Heart left ventricle (tissue), 16 donors: ENCODE measurements around the gene FHOD1. TPM values are rescaled to one million over a fixed set of nuclear protein-coding genes. Genes with fewer than 3 reads are reported as not detected.
A peak's percentile ranks its signal among the peaks of the same experiment; 100 is the strongest.

Experiments used
- ATAC-seq, 4 donors: fragments of 200-7000 bp; cut with Tn5 transposase; one replicate each; pipeline ENCODE4 v1.9.1; 2020 to 2022; ENCODE audit warnings: moderate library complexity in 4 of 4, mild to moderate bottlenecking in 3 of 4, moderate number of reproducible peaks in 1 of 4
- DNase-seq, 5 donors: peaks; one replicate each; pipeline ENCODE4 v3.0.0-alpha.2; 2020
- H3K27ac ChIP-seq, 12 donors: fragments of 200-600 bp; sonication (generic) in 4 of 12; one replicate each; pipeline versions ENCODE4 v1.5.0 to v1.8.0; 2016 to 2022; ENCODE audit warnings: mild to moderate bottlenecking in 2 of 12
- H3K27me3 ChIP-seq, 9 donors: fragments of 200-600 bp; sonication (generic) in 2 of 9; one replicate each; pipeline versions ENCODE4 v1.5.1 to v1.8.0; 2016 to 2022; ENCODE audit warnings: mild to moderate bottlenecking in 3 of 9
- H3K36me3 ChIP-seq, 9 donors: fragments of 200-600 bp; sonication (generic) in 2 of 9; one replicate each; pipeline versions ENCODE4 v1.5.0 to v1.8.0; 2018 to 2022; ENCODE audit warnings: mild to moderate bottlenecking in 2 of 9
- H3K4me1 ChIP-seq, 12 donors: fragments of 200-600 bp; sonication (generic) in 4 of 12; one replicate each; pipeline versions ENCODE4 v1.5.0 to v1.8.0; 2016 to 2022; ENCODE audit warnings: mild to moderate bottlenecking in 3 of 12
- H3K4me3 ChIP-seq, 12 donors: fragments of 200-600 bp; sonication (generic) in 4 of 12; one replicate each; pipeline versions ENCODE4 v1.5.0 to v1.8.0; 2017 to 2022; ENCODE audit warnings: mild to moderate bottlenecking in 9 of 12, moderate library complexity in 4 of 12
- H3K9me3 ChIP-seq, 12 donors: fragments of 200-600 bp; sonication (generic) in 4 of 12; one replicate each; pipeline versions ENCODE4 v1.5.0 to v1.8.0; 2016 to 2022; ENCODE audit warnings: mild to moderate bottlenecking in 1 of 12
- POLR2A ChIP-seq, 2 donors: fragments of 450-650 bp; IDR thresholded peaks; one replicate each; pipeline ENCODE4 v1.6.1; 2017; ENCODE audit warnings: antibody characterized with exemption in 2 of 2, mild to moderate bottlenecking in 2 of 2, moderate library complexity in 2 of 2
- WGBS, 4 donors: extraction: QIAGEN DNeasy Blood & Tissue Kit in 2 of 4; methylation state at CpG; one replicate each; pipeline versions ENCODE4 v1.1.5 to v1.1.7; 2013 to 2018; 5-methylcytosine and 5-hydroxymethylcytosine counted together
- intact Hi-C, 10 donors: fragments of 100-400 bp; cut with DNase I; formaldehyde crosslinking; loops; one replicate each; pipeline versions ENCODE4 v1.11.1 to v1.14.2; 2022
- polyA plus RNA-seq, 2 donors: library from polyadenylated mRNA; stranded (reverse); fragments of 200-250 nt; gene quantifications; one replicate each; pipeline ENCODE4 v1.2.3, GENCODE V29; 2013
- total RNA-seq, 9 donors: library from RNA; depleted of rRNA in 2 of 9; stranded (reverse); fragments of >200 nt in 2 of 9; fragmentation: NEBNext Ultra II Directional in 3 of 9; extraction: Animal tissue kit (Norgen Biotek cat#: 25700) in 3 of 9; gene quantifications; one replicate each; pipeline versions ENCODE4 v1.1.0 to v1.2.4, GENCODE V29; 2016 to 2023
- TF ChIP-seq, protein P1 (sequence below), 12 donors: fragments of 200-600 bp; sonication (generic) in 4 of 12; IDR thresholded peaks; one replicate each; pipeline versions ENCODE4 v1.5.0 to v1.8.0; 2018 to 2022; ENCODE audit warnings: antibody characterized with exemption in 12 of 12, mild to moderate bottlenecking in 5 of 12
- donor health status: ischemic (EF 13 %, LVEDD 7.1; RV severe dilation, severe dysfunction).
- donor health status: healthy with polysubstance abuse.
- donor health status: DM: no; HTN: yes; CAD: no.
- donor health status: DM: no; HTN: no; CAD: no.
- donor health status: ischemic (EF 25% LVEDD 6.9; RV normal size, moderate dysfunction).
- donor health status: ischemic (EF 25% LVEDD 5.7; RV mildly dilated, moderate dysfunction).
- donor health status: healthy.
- donor health status: DM: yes; HTN: yes; CAD: no.
- donor health status: ischemic (EF 35%, LVEDD 5.7; RV mildly dilated, moderate dysfunction).
- donor health status: nonischemic (EF 11% LVEDD 7.7; RV severe dilation, severe dysfunction).
- donor health status: DM: yes; HTN: yes; CAD: no.
- donor health status: PGD.
- donor health status: ischemic (EF 29% LVEDD 5.4; RV normal size, mild dysfunction).
- donor health status: nonischemic (EF 23%, LVEDD 6.1; RV moderate dilation, normal function).

FHOD1 gene
- total and polyA plus RNA-seq, 11 donors: 9.6 to 30.3 (median 18.0) TPM

DNA sequence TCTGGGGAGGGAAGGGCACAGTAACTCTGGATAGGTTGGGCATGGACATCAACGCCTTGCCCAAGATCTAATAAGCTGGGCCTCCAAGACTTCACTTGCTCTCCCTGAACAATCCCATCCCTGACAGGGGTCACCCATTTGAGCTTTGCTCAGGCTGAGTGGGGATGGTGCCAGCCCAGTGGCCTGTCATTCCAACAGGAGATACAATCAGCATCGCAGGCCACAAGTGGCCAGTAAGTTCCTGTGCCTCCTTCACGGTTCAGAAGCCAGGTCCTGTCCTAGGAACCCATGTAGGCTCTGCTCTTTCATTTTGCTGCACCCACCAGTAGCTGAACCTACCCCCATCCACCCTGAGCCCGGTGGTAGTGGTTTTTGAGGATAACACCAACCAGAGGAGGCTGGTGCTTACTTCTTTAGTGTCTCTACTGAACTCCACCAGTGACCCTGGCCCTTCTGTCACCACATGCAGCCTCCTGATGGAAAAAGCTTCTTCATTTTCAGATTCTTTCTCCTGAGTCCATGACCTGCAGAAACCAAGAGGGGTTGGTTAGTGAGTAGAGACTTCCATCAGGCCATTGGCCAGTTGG, 47.0 kb upstream of the FHOD1 start:
- ATAC-seq (no peak), DNase-seq (no peak)
- H3K36me3 ChIP-seq: no peaks in the 10 kb centered on the region
- H3K27me3 ChIP-seq: peaks cover 0 to 6% (median 0%) of the 10 kb centered on the region in 9 donors
- no peaks in the 10 kb centered on the region for H3K9me3 ChIP-seq
- intact Hi-C loops: no loop called here
- no peaks in the 10 kb centered on the region for H3K4me1 ChIP-seq
- TF ChIP-seq, protein P1, sequence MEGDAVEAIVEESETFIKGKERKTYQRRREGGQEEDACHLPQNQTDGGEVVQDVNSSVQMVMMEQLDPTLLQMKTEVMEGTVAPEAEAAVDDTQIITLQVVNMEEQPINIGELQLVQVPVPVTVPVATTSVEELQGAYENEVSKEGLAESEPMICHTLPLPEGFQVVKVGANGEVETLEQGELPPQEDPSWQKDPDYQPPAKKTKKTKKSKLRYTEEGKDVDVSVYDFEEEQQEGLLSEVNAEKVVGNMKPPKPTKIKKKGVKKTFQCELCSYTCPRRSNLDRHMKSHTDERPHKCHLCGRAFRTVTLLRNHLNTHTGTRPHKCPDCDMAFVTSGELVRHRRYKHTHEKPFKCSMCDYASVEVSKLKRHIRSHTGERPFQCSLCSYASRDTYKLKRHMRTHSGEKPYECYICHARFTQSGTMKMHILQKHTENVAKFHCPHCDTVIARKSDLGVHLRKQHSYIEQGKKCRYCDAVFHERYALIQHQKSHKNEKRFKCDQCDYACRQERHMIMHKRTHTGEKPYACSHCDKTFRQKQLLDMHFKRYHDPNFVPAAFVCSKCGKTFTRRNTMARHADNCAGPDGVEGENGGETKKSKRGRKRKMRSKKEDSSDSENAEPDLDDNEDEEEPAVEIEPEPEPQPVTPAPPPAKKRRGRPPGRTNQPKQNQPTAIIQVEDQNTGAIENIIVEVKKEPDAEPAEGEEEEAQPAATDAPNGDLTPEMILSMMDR (IDR thresholded peaks at IDR 0.05): no peak
- no peak for TF ChIP-seq POLR2A (IDR thresholded peaks at IDR 0.05)
- H3K4me3 ChIP-seq: no peak overlapping the region
- no peak overlapping the region for H3K27ac ChIP-seq
- WGBS, 4 donors: 86 to 91% (median 87%) methylated on average over 4 of the region's 4 CpGs

DNA sequence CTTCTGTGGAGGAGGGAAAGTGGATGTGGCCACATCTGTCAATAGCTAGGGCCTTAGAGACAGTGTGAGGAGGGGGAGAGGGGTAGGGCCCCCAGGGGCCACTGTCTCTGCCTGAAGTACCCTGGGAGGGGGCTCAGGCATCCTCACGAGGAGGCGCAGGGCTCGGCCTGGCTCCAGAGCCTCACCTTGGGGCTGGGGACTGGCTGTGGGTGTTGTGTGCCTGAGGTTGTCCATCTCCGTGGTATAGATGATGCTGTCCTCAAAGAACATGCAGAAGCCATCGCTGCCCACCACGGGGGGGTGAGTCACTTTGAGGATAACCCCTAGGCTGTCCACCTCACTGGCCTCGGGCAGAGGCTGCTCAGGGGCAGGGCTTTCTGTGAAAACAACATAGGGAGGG, 44.2 kb upstream of the FHOD1 start:
- Histone ChIP-seq H3K4me1 (no peaks in the 10 kb centered on the region), H3K36me3 (no peaks in the 10 kb centered on the region), H3K4me3 (no peak overlapping the region), H3K27me3 (peaks cover 0 to 6% (median 0%) of the 10 kb centered on the region in 9 donors), H3K9me3 (no peaks in the 10 kb centered on the region), H3K27ac (no peak overlapping the region)
- intact Hi-C loops: no loop called here
- 84 to 90% (median 87%) methylated on average over 5 to 7 of the region's 7 CpGs for WGBS, 4 donors
- peak in 1 of 5 donors; percentile 7 for DNase-seq
- ATAC-seq: no peak
- TF ChIP-seq POLR2A (IDR thresholded peaks at IDR 0.05): no peak
- TF ChIP-seq, protein P1 (IDR thresholded peaks at IDR 0.05): no peak

DNA sequence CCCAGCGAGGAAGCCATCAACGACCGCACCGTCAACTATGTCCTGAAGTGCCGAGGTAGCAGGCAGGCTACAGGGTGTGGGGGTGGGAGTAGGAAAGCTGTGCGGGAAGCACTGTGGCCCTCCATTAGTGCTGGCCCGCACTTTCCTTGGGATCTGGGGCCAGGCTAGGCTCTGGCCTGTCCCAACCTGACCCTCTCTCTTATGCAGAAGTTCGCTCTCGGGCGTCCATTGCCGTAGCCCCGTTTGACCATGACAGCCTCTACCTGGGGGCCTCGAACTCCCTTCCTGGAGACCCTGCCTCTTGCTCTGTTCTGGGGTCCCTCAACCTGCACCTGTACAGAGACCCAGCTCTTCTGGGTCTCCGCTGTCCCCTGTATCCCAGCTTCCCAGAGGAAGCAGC, 40.7 kb upstream of the FHOD1 start:
- TF ChIP-seq POLR2A (IDR thresholded peaks at IDR 0.05): no peak
- TF ChIP-seq, protein P1 (IDR thresholded peaks at IDR 0.05): no peak
- no peaks in the 10 kb centered on the region for H3K4me1 ChIP-seq
- intact Hi-C loops: loop anchor here in 3 of 10 donors (10.0 kb wide), 1 partner anchor 107 kb away; the partner anchor contains the start of gene TPPP3 (in 3 of the 3)
- H3K27me3 ChIP-seq: no peaks in the 10 kb centered on the region
- no peak for DNase-seq
- ATAC-seq: no peak
- no peak overlapping the region for H3K4me3 ChIP-seq
- H3K36me3 ChIP-seq: no peaks in the 10 kb centered on the region
- no peak overlapping the region for H3K27ac ChIP-seq
- H3K9me3 ChIP-seq: no peaks in the 10 kb centered on the region
- WGBS, 4 donors: 93 to 96% (median 95%) methylated on average over 14 of the region's 14 CpGs

DNA sequence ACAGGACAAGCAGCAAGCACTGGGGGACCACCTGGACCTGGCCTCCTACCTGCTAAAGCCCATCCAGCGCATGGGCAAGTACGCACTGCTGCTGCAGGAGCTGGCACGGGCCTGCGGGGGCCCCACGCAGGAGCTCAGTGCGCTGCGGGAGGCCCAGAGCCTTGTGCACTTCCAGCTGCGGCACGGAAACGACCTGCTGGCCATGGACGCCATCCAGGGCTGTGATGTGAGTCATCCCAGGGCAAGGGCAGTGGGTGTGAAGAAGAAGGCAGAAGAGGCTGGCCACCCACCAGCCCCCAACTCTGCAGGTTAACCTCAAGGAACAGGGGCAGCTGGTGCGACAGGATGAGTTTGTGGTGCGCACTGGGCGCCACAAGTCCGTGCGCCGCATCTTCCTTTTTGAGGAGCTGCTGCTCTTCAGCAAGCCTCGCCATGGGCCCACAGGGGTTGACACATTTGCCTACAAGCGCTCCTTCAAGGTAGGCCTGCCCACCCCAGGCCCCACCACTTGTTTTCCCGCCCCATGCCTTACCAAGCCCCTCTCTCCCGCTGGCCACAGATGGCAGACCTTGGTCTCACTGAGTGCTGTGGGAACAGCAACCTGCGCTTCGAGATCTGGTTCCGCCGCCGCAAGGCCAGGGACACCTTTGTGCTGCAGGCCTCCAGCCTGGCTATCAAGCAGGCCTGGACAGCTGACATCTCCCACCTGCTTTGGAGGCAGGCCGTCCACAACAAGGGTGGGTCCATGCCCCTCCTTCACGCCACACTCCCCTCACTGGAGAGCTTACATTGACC, 39.4 kb upstream of the FHOD1 start:
- no peak for TF ChIP-seq POLR2A (IDR thresholded peaks at IDR 0.05)
- TF ChIP-seq, protein P1 (IDR thresholded peaks at IDR 0.05): no peak
- DNase-seq: no peak
- no peaks in the 10 kb centered on the region for H3K9me3 ChIP-seq
- no peak overlapping the region for H3K4me3 ChIP-seq
- ATAC-seq: no peak
- H3K27ac ChIP-seq: no peak overlapping the region
- H3K36me3 ChIP-seq: no peaks in the 10 kb centered on the region
- intact Hi-C loops: loop anchor here in 3 of 10 donors (10.0 kb wide), 1 partner anchor 108 kb away; the partner anchor contains the start of gene TPPP3 (in 3 of the 3)
- WGBS, 4 donors: 92 to 96% (median 93%) methylated on average over 26 to 28 of the region's 28 CpGs
- H3K4me1 ChIP-seq: no peaks in the 10 kb centered on the region
- H3K27me3 ChIP-seq: no peaks in the 10 kb centered on the region
